Naive B cell (primary cell): Measurements from ENCODE around the gene RBM12. TPM values are rescaled to one million over a fixed set of nuclear protein-coding genes. Genes with fewer than 3 reads are reported as not detected.

Experiments
- ATAC-seq, 2 donors: fragments of 150-1000 bp; cut with Tn5 transposase; 2 replicates each; pipeline ENCODE4 v1.10.0; 2021; ENCODE audit warnings: low read depth in 2 of 2, mild to moderate bottlenecking in 2 of 2, moderate library complexity in 2 of 2
- DNase-seq: peaks from one replicate; pipeline ENCODE4 v3.0.0; 2022
- H3K27ac Mint-ChIP-seq, 6 donors: one replicate each; pipeline ENCODE4 v1.8.0; 2020 to 2022; ENCODE audit warnings: mild to moderate bottlenecking in 6 of 6, mixed read lengths in 6 of 6, moderate library complexity in 5 of 6, inconsistent platforms in 2 of 6
- H3K27me3 Mint-ChIP-seq, 3 donors: one replicate each; pipeline ENCODE4 v1.8.0; 2021 to 2022; ENCODE audit warnings: mixed read lengths in 3 of 3, mild to moderate bottlenecking in 1 of 3
- H3K36me3 Mint-ChIP-seq, 2 donors: one replicate each; pipeline ENCODE4 v1.8.0; 2020 to 2022; ENCODE audit warnings: mixed read lengths in 2 of 2, inconsistent platforms in 1 of 2, mild to moderate bottlenecking in 1 of 2
- H3K4me1 Mint-ChIP-seq, 3 donors: one replicate each; pipeline ENCODE4 v1.8.0; 2020 to 2022; ENCODE audit warnings: mixed read lengths in 3 of 3, inconsistent platforms in 1 of 3, mild to moderate bottlenecking in 1 of 3, moderate library complexity in 1 of 3
- H3K4me3 Mint-ChIP-seq, 8 donors: one replicate each; pipeline ENCODE4 v1.8.0; 2020 to 2022; ENCODE audit warnings: mild to moderate bottlenecking in 8 of 8, mixed read lengths in 8 of 8, moderate library complexity in 8 of 8, inconsistent platforms in 2 of 8
- H3K9me3 Mint-ChIP-seq, 7 donors: one replicate each; pipeline ENCODE4 v1.8.0; 2020 to 2022; ENCODE audit warnings: mixed read lengths in 7 of 7, mild to moderate bottlenecking in 5 of 7, inconsistent platforms in 2 of 7, moderate library complexity in 1 of 7
- polyA plus RNA-seq, 6 donors: library from polyadenylated mRNA; unstranded; fragments of 300-500 nt; fragmentation: Illumina TruSeq; gene quantifications; one replicate each; pipeline ENCODE4 v1.2.3, GENCODE V29; 2021; ENCODE audit warnings: low read depth in 6 of 6

RBM12 gene
- polyA plus RNA-seq, 6 donors from 2014 or later: 39.4 to 58.8 (median 51.6) TPM

- no peaks in the 10 kb centered on the region for H3K27me3 Mint-ChIP-seq
- no peaks in the 10 kb centered on the region for H3K9me3 Mint-ChIP-seq
- H3K4me1 Mint-ChIP-seq: peaks cover 42 to 62% (median 52%) of the 10 kb centered on the region in 3 donors
- ATAC-seq (no peak), DNase-seq (no peak)
- H3K4me3 Mint-ChIP-seq: no peak overlapping the region
- peak overlapping the region in 2 of 6 donors; percentile 4 to 11 for H3K27ac Mint-ChIP-seq
- no peaks in the 10 kb centered on the region for H3K36me3 Mint-ChIP-seq
Measured at GRCh38 chr20:35636095-35636494, 28.6 kb downstream of the RBM12 start.

- DNase-seq (no peak), ATAC-seq (no peak)
- Mint-ChIP-seq H3K4me1 (peaks cover 39 to 57% (median 48%) of the 10 kb centered on the region in 3 donors), H3K9me3 (no peaks in the 10 kb centered on the region), H3K27ac (peak overlapping the region in 4 of 6 donors; percentile 4 to 52 (median 46)), H3K4me3 (peak overlapping the region in 1 of 8 donors; percentile 28), H3K36me3 (no peaks in the 10 kb centered on the region), H3K27me3 (no peaks in the 10 kb centered on the region)
Measured at GRCh38 chr20:35635652-35636051, 29.0 kb downstream of the RBM12 start.

GRCh38 chr20:35632539-35633115, 32.1 kb downstream of the RBM12 start:
- H3K4me3 Mint-ChIP-seq: no peak overlapping the region
- H3K27me3 Mint-ChIP-seq: no peaks in the 10 kb centered on the region
- DNase-seq: no peak
- no peak for ATAC-seq
- peaks cover 0 to 10% of the 10 kb centered on the region in 2 donors for H3K36me3 Mint-ChIP-seq
- H3K9me3 Mint-ChIP-seq: no peaks in the 10 kb centered on the region
- H3K27ac Mint-ChIP-seq: peak overlapping the region in 2 of 6 donors; percentile 34 to 36
- peaks cover 27 to 38% (median 32%) of the 10 kb centered on the region in 3 donors for H3K4me1 Mint-ChIP-seq

GRCh38 chr20:35630636-35631035, 34.1 kb downstream of the RBM12 start:
- Mint-ChIP-seq H3K36me3 (peaks cover 6 to 14% of the 10 kb centered on the region in 2 donors), H3K27ac (peak overlapping the region in 1 of 6 donors; percentile 36), H3K4me3 (no peak overlapping the region), H3K9me3 (no peaks in the 10 kb centered on the region), H3K27me3 (no peaks in the 10 kb centered on the region), H3K4me1 (peaks cover 13 to 26% (median 19%) of the 10 kb centered on the region in 3 donors)
- DNase-seq (no peak), ATAC-seq (no peak)

GRCh38 chr20:35629427-35630145, 35.1 kb downstream of the RBM12 start:
- H3K27me3 Mint-ChIP-seq: no peaks in the 10 kb centered on the region
- H3K36me3 Mint-ChIP-seq: peaks cover 11 to 18% of the 10 kb centered on the region in 2 donors

GRCh38 chr20:35627121-35627520, 37.6 kb downstream of the RBM12 start:
- Mint-ChIP-seq H3K4me1 (peaks cover 1 to 7% (median 3%) of the 10 kb centered on the region in 3 donors), H3K4me3 (no peak overlapping the region), H3K27ac (no peak overlapping the region), H3K27me3 (no peaks in the 10 kb centered on the region), H3K36me3 (peaks cover 11 to 18% of the 10 kb centered on the region in 2 donors), H3K9me3 (no peaks in the 10 kb centered on the region)
- ATAC-seq (no peak), DNase-seq (no peak)

More at GRCh38 chr20:35629427-35630145, 35.1 kb downstream of the RBM12 start:
- Mint-ChIP-seq H3K27ac (peak overlapping the region in 1 of 6 donors; percentile 31), H3K4me1 (peaks cover 10 to 22% (median 10%) of the 10 kb centered on the region in 3 donors), H3K4me3 (no peak overlapping the region), H3K9me3 (no peaks in the 10 kb centered on the region)
- DNase-seq (no peak), ATAC-seq (no peak)

- no peaks in the 10 kb centered on the region for H3K27me3 Mint-ChIP-seq
- H3K36me3 Mint-ChIP-seq: peaks cover 11 to 18% of the 10 kb centered on the region in 2 donors
- no peaks in the 10 kb centered on the region for H3K9me3 Mint-ChIP-seq
- ATAC-seq (no peak), DNase-seq (no peak)
- H3K4me3 Mint-ChIP-seq: no peak overlapping the region
- H3K27ac Mint-ChIP-seq: peak overlapping the region in 3 of 6 donors; percentile 62 to 81 (median 72)
- H3K4me1 Mint-ChIP-seq: peaks cover 0 to 5% (median 0%) of the 10 kb centered on the region in 3 donors
Measured at GRCh38 chr20:35626386-35627001, 38.2 kb downstream of the RBM12 start.

GRCh38 chr20:35625584-35626385, 38.9 kb downstream of the RBM12 start:
- Mint-ChIP-seq H3K9me3 (no peaks in the 10 kb centered on the region), H3K4me3 (no peak overlapping the region), H3K36me3 (peaks cover 11 to 18% of the 10 kb centered on the region in 2 donors), H3K27me3 (no peaks in the 10 kb centered on the region), H3K27ac (peak overlapping the region in 3 of 6 donors; percentile 47 to 83 (median 69)), H3K4me1 (peaks cover 0 to 5% (median under 1%) of the 10 kb centered on the region in 3 donors)
- DNase-seq (no peak), ATAC-seq (no peak)

- H3K27me3 Mint-ChIP-seq: peaks cover 0 to 4% (median 0%) of the 10 kb centered on the region in 3 donors
- H3K27ac Mint-ChIP-seq: peak overlapping the region in 2 of 6 donors; percentile 6 to 49
- no peaks in the 10 kb centered on the region for H3K9me3 Mint-ChIP-seq
- ATAC-seq (no peak), DNase-seq (no peak)
- H3K4me3 Mint-ChIP-seq: peak overlapping the region in 1 of 8 donors; percentile 49
- H3K36me3 Mint-ChIP-seq: peaks cover 8 to 11% of the 10 kb centered on the region in 2 donors
- H3K4me1 Mint-ChIP-seq: peaks cover 25 to 35% (median 35%) of the 10 kb centered on the region in 3 donors
Measured at GRCh38 chr20:35621560-35621946, 43.1 kb downstream of the RBM12 start.

- H3K4me1 Mint-ChIP-seq: peaks cover 29 to 39% (median 38%) of the 10 kb centered on the region in 3 donors
- H3K27me3 Mint-ChIP-seq: peaks cover 0 to 4% (median 0%) of the 10 kb centered on the region in 3 donors
- peak overlapping the region in 4 of 6 donors; percentile 6 to 70 (median 28) for H3K27ac Mint-ChIP-seq
- H3K36me3 Mint-ChIP-seq: peaks cover 7 to 8% of the 10 kb centered on the region in 2 donors
- H3K9me3 Mint-ChIP-seq: no peaks in the 10 kb centered on the region
- H3K4me3 Mint-ChIP-seq: peak overlapping the region in 3 of 8 donors; percentile 10 to 71 (median 49)
- ATAC-seq (no peak), DNase-seq (no peak)
Measured at GRCh38 chr20:35620818-35621559, 43.7 kb downstream of the RBM12 start.

GRCh38 chr20:35619196-35620095, 45.3 kb downstream of the RBM12 start:
- no peaks in the 10 kb centered on the region for H3K9me3 Mint-ChIP-seq
- peak overlapping the region; percentile 85 to 96 (median 90) for H3K4me3 Mint-ChIP-seq
- peak overlapping the region in 5 of 6 donors; percentile 59 to 99 (median 84) for H3K27ac Mint-ChIP-seq
- DNase-seq: peak; percentile 75
- peaks cover 36 to 47% (median 45%) of the 10 kb centered on the region in 3 donors for H3K4me1 Mint-ChIP-seq
- H3K27me3 Mint-ChIP-seq: peaks cover 0 to 4% (median 4%) of the 10 kb centered on the region in 3 donors
- H3K36me3 Mint-ChIP-seq: no peaks in the 10 kb centered on the region
- ATAC-seq: peak; percentile 34 to 35
